Subcutaneous preadipocyte (primary cell): ENCODE results near the gene COX7A1. TPM values are rescaled to one million over a fixed set of nuclear protein-coding genes. Genes with fewer than 3 reads are reported as not detected.

Source experiments
- total RNA-seq: library from RNA; depleted of rRNA; stranded (reverse); fragments of >200 nt; gene quantifications from 2 replicates; pipeline ENCODE4 v1.2.3, GENCODE V29; 2012

The COX7A1 gene
- 3.3 TPM in 2 replicates for total RNA-seq

GRCh38 chr19:36152352-36153091, at the start of gene COX7A1:
COX7A1 (minus strand) TSS chr19:36152447; CDS start chr19:36152407, 40 bp downstream.

GRCh38 chr19:36139473-36140303, 12.6 kb downstream of the COX7A1 start, which contains the start of gene CAPNS1:
CAPNS1 (plus strand) TSS chr19:36140066; CDS start chr19:36141012, 946 bp downstream.

GRCh38 chr19:36115453-36116343, 36.5 kb downstream of the COX7A1 start, which contains the start of gene TBCB:
TBCB (plus strand) TSS chr19:36115468; CDS start chr19:36115561, 93 bp downstream.

GRCh38 chr19:36114721-36115452, 37.4 kb downstream of the COX7A1 start, which contains the start of gene POLR2I:
POLR2I (minus strand) TSS chr19:36114875; CDS start chr19:36114856, 19 bp downstream.

GRCh38 chr19:36110487-36111199, 41.6 kb downstream of the COX7A1 start, which contains the start of gene OVOL3:
OVOL3 (plus strand) TSS chr19:36111143; CDS start chr19:36111203, 60 bp downstream.

Other genes with a start within 250 kb of the COX7A1 start
- 0.37 and 0.59 TPM in 2 replicates for gene HCST, start 249.9 kb downstream of the COX7A1 start, total RNA-seq
- not detected in 2 replicates for gene TYROBP, start 244.2 kb downstream of the COX7A1 start, total RNA-seq
- gene LRFN3, start 216.1 kb downstream of the COX7A1 start, total RNA-seq: 3.9 and 4.0 TPM in 2 replicates
- gene SDHAF1, start 157.3 kb downstream of the COX7A1 start, total RNA-seq: 14.9 and 18.0 TPM in 2 replicates
- gene SYNE4, start 143.6 kb downstream of the COX7A1 start, total RNA-seq: under 0.01 TPM in 1 of 2 replicates, not detected in the other
- 12.7 and 14.3 TPM in 2 replicates for gene ALKBH6, start 138.2 kb downstream of the COX7A1 start, total RNA-seq
- 5.5 and 6.2 TPM in 2 replicates for gene CLIP3, start 119.6 kb downstream of the COX7A1 start, total RNA-seq
- gene THAP8, start 98.2 kb downstream of the COX7A1 start, total RNA-seq: 1.4 and 3.7 TPM in 2 replicates
- gene WDR62, start 97.5 kb downstream of the COX7A1 start, total RNA-seq: 4.0 and 9.6 TPM in 2 replicates
- gene OVOL3, start 41.3 kb downstream of the COX7A1 start, total RNA-seq: not detected in 2 replicates
- 51.8 and 59.2 TPM in 2 replicates for gene POLR2I, start 37.6 kb downstream of the COX7A1 start, total RNA-seq
- 96.8 and 161 TPM in 2 replicates for gene TBCB, start 37.0 kb downstream of the COX7A1 start, total RNA-seq
- gene CAPNS1, start 12.4 kb downstream of the COX7A1 start, total RNA-seq: 343 and 389 TPM in 2 replicates
- gene ZNF565, start 62.2 kb upstream of the COX7A1 start, total RNA-seq: 5.1 and 6.6 TPM in 2 replicates
- 50.7 and 66.1 TPM in 2 replicates for gene ZNF146, start 62.7 kb upstream of the COX7A1 start, total RNA-seq
- 1.1 and 1.8 TPM in 2 replicates for gene ZFP14, start 226.8 kb upstream of the COX7A1 start, total RNA-seq